GM12878 (cell line): ENCODE measurements around the gene UROD. TPM values are rescaled to one million over a fixed set of nuclear protein-coding genes. Genes with fewer than 3 reads are reported as not detected.

Experiments
- ATAC-seq: fragments of 200-7000 bp; cut with Tn5 transposase; 3 replicates; pipeline ENCODE4 v1.9.1; 2020; ENCODE audit warnings: mild to moderate bottlenecking, moderate library complexity
- BruUV-seq: library from RNA; stranded (reverse); fragments of 400-500 nt; replicated peaks from 2 replicates; lab custom pipeline; 2021; lab: Mats Ljungman, UMichigan
- CTCF ChIA-PET: fragments of 300-600 bp; sonication (Branson Sonifier 250); formaldehyde crosslinking; extraction: SDS; loops from one replicate; lab custom pipeline; 2021; ENCODE audit warnings: inconsistent platforms; lab: Yijun Ruan, JAX
- POLR2A ChIA-PET: fragments of 350-600 bp; formaldehyde crosslinking; extraction: SDS; loops from one replicate; lab custom pipeline; 2021; ENCODE audit warnings: inconsistent platforms; lab: Charles Lee
- RAD21 ChIA-PET: fragments of 300-600 bp; sonication (Branson Sonifier 250); formaldehyde crosslinking; loops from one replicate; lab custom pipeline; 2023; ENCODE audit warnings: antibody characterized with exemption; ENCODE audit not compliant: unreplicated experiment; lab: Charles Lee
- SMC1A ChIA-PET: fragments of 300-600 bp; sonication (Branson Sonifier 250); formaldehyde crosslinking; loops from one replicate; lab custom pipeline; 2023; ENCODE audit not compliant: unreplicated experiment, uncharacterized antibody; lab: Charles Lee
- DNase-seq: peaks from one replicate; pipeline ENCODE4 v3.0.0-alpha.2; 2011; ENCODE audit warnings: low read depth, low spot score
- FAIRE-seq: peaks from 3 replicates; lab custom pipeline; 2011; peaks lifted over from hg19 to GRCh38; lab: Jason Lieb, UNC
- H2AFZ ChIP-seq: 2 replicates; pipeline ENCODE4 v1.6.0; 2011; ENCODE audit warnings: low read depth, low read length, control low read depth; ENCODE audit not compliant: control insufficient read depth
- H3K27ac ChIP-seq: 2 replicates; pipeline ENCODE4 v1.5.1; 2011; ENCODE audit warnings: control low read depth; ENCODE audit not compliant: control insufficient read depth, insufficient read depth
- H3K27me3 ChIP-seq, 2 experiments: replicated peaks in 1 of 2; 2 replicates each; pipeline versions ENCODE4 v1.6.0 to v1.6.1; 2011; ENCODE audit warnings: low read length in 1 of 2; ENCODE audit not compliant: control insufficient read depth in 2 of 2, insufficient read depth in 2 of 2
- H3K36me3 ChIP-seq, 2 experiments: 2 replicates each; pipeline ENCODE4 v1.5.1; 2011; ENCODE audit warnings: low read length in 1 of 2; ENCODE audit not compliant: control insufficient read depth in 2 of 2, insufficient read depth in 2 of 2
- H3K4me1 ChIP-seq: 2 replicates; pipeline ENCODE4 v1.6.1; 2011; ENCODE audit warnings: mild to moderate bottlenecking, low read length, moderate library complexity, mixed read lengths; ENCODE audit not compliant: control insufficient read depth, insufficient read depth
- H3K4me2 ChIP-seq: 2 replicates; pipeline ENCODE4 v1.6.0; 2011; ENCODE audit warnings: control low read depth; ENCODE audit not compliant: control insufficient read depth, insufficient read depth
- H3K4me3 ChIP-seq: fragments of 200-600 bp; sonication (generic); 2 replicates; pipeline ENCODE4 v1.5.1; 2016
- H3K79me2 ChIP-seq: 2 replicates; pipeline ENCODE4 v1.6.0; 2011; ENCODE audit warnings: low read length; ENCODE audit not compliant: control insufficient read depth, insufficient read depth
- H3K9ac ChIP-seq: 2 replicates; pipeline ENCODE4 v1.8.0; 2011; ENCODE audit warnings: low read length, control low read depth, mixed read lengths; ENCODE audit not compliant: control insufficient read depth, insufficient read depth
- H3K9me3 ChIP-seq: replicated peaks from 3 replicates; pipeline ENCODE4 v1.5.1; 2011; ENCODE audit warnings: mild to moderate bottlenecking, low read length; ENCODE audit not compliant: control insufficient read depth, insufficient read depth
- H4K20me1 ChIP-seq: 2 replicates; pipeline ENCODE4 v1.6.0; 2011; ENCODE audit not compliant: control insufficient read depth, insufficient read depth
- ATF7 ChIP-seq: fragments of 450-650 bp; IDR thresholded peaks from 2 replicates; pipeline ENCODE4 v1.6.1; 2016; ENCODE audit warnings: low read depth, mild to moderate bottlenecking
- BHLHE40 ChIP-seq, 2 experiments: fragments of 450-650 bp in 1 of 2; IDR thresholded peaks; 2 replicates each; pipeline ENCODE4 v1.6.1; 2011 to 2017; ENCODE audit warnings: low read depth in 2 of 2, borderline replicate concordance in 1 of 2, improper control_type of control experiment in 1 of 2, low read length in 1 of 2, mild to moderate bottlenecking in 1 of 2
- EED ChIP-seq: sonication (generic); IDR thresholded peaks from 2 replicates; pipeline ENCODE4 v1.6.1; 2016; ENCODE audit warnings: antibody characterized with exemption, low read depth
- EGR1 ChIP-seq, 2 experiments: IDR thresholded peaks; 1 replicate in 1 of 2; 2 replicates in 1 of 2; pipeline ENCODE4 v1.6.1; 2011 to 2012; ENCODE audit warnings: low read depth in 2 of 2, low read length in 2 of 2, borderline replicate concordance in 1 of 2, mild to moderate bottlenecking in 1 of 2, moderate library complexity in 1 of 2
- FOXM1 ChIP-seq: IDR thresholded peaks from 2 replicates; pipeline ENCODE4 v1.6.1; 2012; ENCODE audit warnings: low read depth, mild to moderate bottlenecking, inconsistent platforms, low read length, moderate library complexity
- LARP7 ChIP-seq: fragments of 450-650 bp; IDR thresholded peaks from 2 replicates; pipeline ENCODE4 v1.6.1; 2017; ENCODE audit warnings: mild to moderate bottlenecking
- PAX8 ChIP-seq: fragments of 450-650 bp; IDR thresholded peaks from 2 replicates; pipeline ENCODE4 v1.6.1; 2017; ENCODE audit warnings: mild to moderate bottlenecking, moderate library complexity
- POU2F2 ChIP-seq: IDR thresholded peaks from 3 replicates; pipeline ENCODE4 v1.6.1; 2011; ENCODE audit warnings: low read depth, mild to moderate bottlenecking, low read length, borderline replicate concordance
- RAD21 ChIP-seq: IDR thresholded peaks from 2 replicates; pipeline ENCODE4 v1.6.1; 2011; ENCODE audit warnings: mild to moderate bottlenecking, low read depth, low read length, moderate library complexity; ENCODE audit not compliant: insufficient read depth
- SIX5 ChIP-seq: IDR thresholded peaks from 2 replicates; pipeline ENCODE4 v1.6.1; 2011; ENCODE audit warnings: mild to moderate bottlenecking, low read depth, low read length, moderate library complexity; ENCODE audit not compliant: severe bottlenecking
- SREBF1 ChIP-seq: IDR thresholded peaks from 2 replicates; pipeline ENCODE4 v1.6.1; 2012; ENCODE audit warnings: mild to moderate bottlenecking, low read length
- YY1 ChIP-seq: IDR thresholded peaks from 2 replicates; pipeline ENCODE4 v1.6.1; 2011; ENCODE audit warnings: low read depth, mild to moderate bottlenecking, low read length
- WGBS: methylation state at CpG from one replicate; pipeline ENCODE4 v1.1.6; 2016; ENCODE audit warnings: low lambda C conversion rate; ENCODE audit not compliant: insufficient replicate concordance, insufficient coverage; ENCODE audit errors: missing lambda C conversion rate; 5-methylcytosine and 5-hydroxymethylcytosine counted together
- in situ Hi-C: fragments of 300-500 bp; cut with MboI; formaldehyde crosslinking; loops from 9 replicates; pipeline ENCODE4 v1.14.3; 2018; ENCODE audit warnings: mixed read lengths
- intact Hi-C: fragments of 100-400 bp; cut with micrococcal nuclease; formaldehyde crosslinking; loops from one replicate; pipeline ENCODE4 v1.14.2; 2022; ENCODE audit not compliant: unreplicated experiment
- polyA plus RNA-seq, 11 experiments: library from polyadenylated mRNA; depleted of rRNA in 4 of 11; unstranded in 6 of 11; stranded (reverse) in 5 of 11; fragments of >200 nt; fragmentation: Nextera tagmentation in 4 of 11; fragmentation: Illumina TruSeq in 1 of 11; extraction: Ambion mirVana in 4 of 11; extraction: Trizol in 1 of 11; gene quantifications; 1 replicate in 1 of 11; 2 replicates in 10 of 11; pipeline versions ENCODE4 v1.2.1 to v1.2.3, GENCODE V29; 2011 to 2016; ENCODE audit warnings: inconsistent platforms in 2 of 11, missing spikeins in 2 of 11, low read depth in 1 of 11
- total RNA-seq, 4 experiments: library from RNA; depleted of rRNA in 3 of 4; stranded (reverse); fragments of >200 nt in 3 of 4; fragmentation: Illumina TruSeq in 1 of 4; extraction: Trizol in 1 of 4; gene quantifications; 2 replicates each; pipeline versions ENCODE4 v1.2.1 to v1.2.3, GENCODE V29; 2013 to 2021
- TF ChIP-seq, protein P1 (sequence below): fragments of 450-650 bp; IDR thresholded peaks from 2 replicates; pipeline ENCODE4 v1.6.1; 2017; ENCODE audit warnings: antibody characterized with exemption, mild to moderate bottlenecking, moderate library complexity
- TF ChIP-seq, protein P2 (sequence below): fragments of 450-650 bp; IDR thresholded peaks from 2 replicates; pipeline ENCODE4 v1.6.1; 2016; ENCODE audit warnings: mild to moderate bottlenecking

Gene UROD
- total and polyA plus RNA-seq, 10 of the 15 experiments (the other 5 are each of a cell fraction or from before 2014, with no cell fraction given): 65.8 to 330 (median 102) TPM

DNA sequence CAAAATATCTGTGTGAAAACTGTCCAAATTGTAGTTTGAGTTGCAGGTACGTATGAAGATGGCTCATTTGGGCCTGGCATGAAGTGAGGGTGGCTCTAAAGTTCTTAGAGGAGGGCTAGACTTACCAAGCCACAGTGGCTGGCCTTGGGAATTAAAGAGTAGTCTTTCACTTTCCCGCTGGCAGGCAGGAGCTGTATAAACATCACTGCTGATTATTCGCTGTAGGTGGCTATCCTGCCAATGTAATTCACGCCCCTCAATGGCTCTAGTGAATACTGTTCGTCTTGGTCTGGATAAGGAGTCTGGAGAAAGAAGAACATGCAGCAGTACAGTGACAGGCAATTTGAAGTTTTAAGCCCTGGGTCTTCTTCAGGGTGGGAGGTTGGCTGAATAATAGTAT, 31.0 kb downstream of the UROD start:
- no peaks in the 10 kb centered on the region for H3K4me1 ChIP-seq
- no peak overlapping the region; the same call in 1 of the 2 replicates for H2AFZ ChIP-seq
- ChIA-PET CTCF (interaction anchor here (1.6 kb wide), 1 partner anchor 32 kb away, joined by 4 read pairs; the partner anchor contains the start of genes HECTD3 and UROD), RAD21 (interaction anchor here (1.0 kb wide), 1 partner anchor 12 kb away, joined by 3 read pairs; no protein-coding TSS in a partner anchor), SMC1A (interaction anchor here (1.0 to 2.1 kb wide), 4 partner anchors 11 to 90 kb away, joined by 3 to 4 read pairs (median 3); partner anchors contain the start of gene UROD), POLR2A (no interaction called here)
- ATAC-seq (no peak), FAIRE-seq (no peak), DNase-seq (no peak)
- no peak overlapping the region for H3K27ac ChIP-seq
- no peak overlapping the region for H3K9ac ChIP-seq
- in situ Hi-C loops (no loop called here), intact Hi-C loops (no loop called here)
- 76% methylated on average over 5 of the region's 5 CpGs for WGBS
- no peaks in the 10 kb centered on the region for H4K20me1 ChIP-seq
- no peaks in the 10 kb centered on the region for H3K79me2 ChIP-seq
- no peaks in the 10 kb centered on the region for H3K9me3 ChIP-seq
- H3K27me3 ChIP-seq: no peaks in the 10 kb centered on the region
- no peak overlapping the region for H3K4me3 ChIP-seq
- no TSS peak for BruUV-seq
- H3K4me2 ChIP-seq: no peak overlapping the region
- TF ChIP-seq BHLHE40 (IDR thresholded peaks at IDR 0.05; ENCODE audit: borderline replicate concordance in 1 of 2, low read depth in 2 of 2, low read length in 1 of 2) (no peak), SREBF1 (no peak), POU2F2 (no peak)
- no peaks in the 10 kb centered on the region for H3K36me3 ChIP-seq

DNA sequence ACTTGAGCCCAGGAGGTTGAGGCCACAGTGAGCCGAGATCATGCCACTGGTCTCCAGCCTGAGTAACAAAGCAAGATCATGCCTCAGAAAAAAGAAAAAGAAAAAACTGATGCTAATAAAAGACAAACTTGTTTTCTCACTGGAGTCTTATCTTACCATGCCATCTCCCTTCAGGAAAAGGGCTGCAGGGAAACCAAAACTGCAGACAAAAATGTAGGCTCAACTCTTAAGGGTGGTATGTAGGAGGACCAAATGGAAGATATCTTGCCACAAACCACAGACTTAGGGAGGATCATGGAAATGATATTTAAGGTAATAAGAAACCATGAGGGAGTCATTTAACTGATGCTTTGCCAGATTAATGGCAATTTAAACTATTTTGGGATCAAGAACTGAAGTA, 32.9 kb downstream of the UROD start:
- 93% methylated on average over 1 of the region's 1 CpG for WGBS
- POLR2A ChIA-PET: no interaction called here
- no peak overlapping the region for H2AFZ ChIP-seq
- H4K20me1 ChIP-seq: no peaks in the 10 kb centered on the region
- no peak overlapping the region for H3K27ac ChIP-seq
- CTCF ChIA-PET: no interaction called here
- intact Hi-C loops (no loop called here), in situ Hi-C loops (no loop called here)
- RAD21 ChIA-PET: no interaction called here
- H3K36me3 ChIP-seq: no peaks in the 10 kb centered on the region
- no peaks in the 10 kb centered on the region for H3K9me3 ChIP-seq
- H3K27me3 ChIP-seq: no peaks in the 10 kb centered on the region
- BruUV-seq: no TSS peak
- no peak overlapping the region for H3K9ac ChIP-seq
- no peak overlapping the region for H3K4me2 ChIP-seq
- H3K79me2 ChIP-seq: no peaks in the 10 kb centered on the region
- no peaks in the 10 kb centered on the region for H3K4me1 ChIP-seq
- no peak overlapping the region for H3K4me3 ChIP-seq
- no peak for FAIRE-seq
- SMC1A ChIA-PET: no interaction called here
- DNase-seq: no peak
- no peak for ATAC-seq
- TF ChIP-seq SIX5 (no peak), PAX8 (no peak), ATF7 (no peak), RAD21 (no peak), FOXM1 (no peak), EED (no peak), YY1 (no peak), LARP7 (no peak), EGR1 (IDR thresholded peaks at IDR 0.05; ENCODE audit: borderline replicate concordance in 1 of 2, low read depth in 2 of 2, low read length in 2 of 2) (no peak)
- TF ChIP-seq, protein P1, sequence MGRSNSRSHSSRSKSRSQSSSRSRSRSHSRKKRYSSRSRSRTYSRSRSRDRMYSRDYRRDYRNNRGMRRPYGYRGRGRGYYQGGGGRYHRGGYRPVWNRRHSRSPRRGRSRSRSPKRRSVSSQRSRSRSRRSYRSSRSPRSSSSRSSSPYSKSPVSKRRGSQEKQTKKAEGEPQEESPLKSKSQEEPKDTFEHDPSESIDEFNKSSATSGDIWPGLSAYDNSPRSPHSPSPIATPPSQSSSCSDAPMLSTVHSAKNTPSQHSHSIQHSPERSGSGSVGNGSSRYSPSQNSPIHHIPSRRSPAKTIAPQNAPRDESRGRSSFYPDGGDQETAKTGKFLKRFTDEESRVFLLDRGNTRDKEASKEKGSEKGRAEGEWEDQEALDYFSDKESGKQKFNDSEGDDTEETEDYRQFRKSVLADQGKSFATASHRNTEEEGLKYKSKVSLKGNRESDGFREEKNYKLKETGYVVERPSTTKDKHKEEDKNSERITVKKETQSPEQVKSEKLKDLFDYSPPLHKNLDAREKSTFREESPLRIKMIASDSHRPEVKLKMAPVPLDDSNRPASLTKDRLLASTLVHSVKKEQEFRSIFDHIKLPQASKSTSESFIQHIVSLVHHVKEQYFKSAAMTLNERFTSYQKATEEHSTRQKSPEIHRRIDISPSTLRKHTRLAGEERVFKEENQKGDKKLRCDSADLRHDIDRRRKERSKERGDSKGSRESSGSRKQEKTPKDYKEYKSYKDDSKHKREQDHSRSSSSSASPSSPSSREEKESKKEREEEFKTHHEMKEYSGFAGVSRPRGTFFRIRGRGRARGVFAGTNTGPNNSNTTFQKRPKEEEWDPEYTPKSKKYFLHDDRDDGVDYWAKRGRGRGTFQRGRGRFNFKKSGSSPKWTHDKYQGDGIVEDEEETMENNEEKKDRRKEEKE: no peak
- TF ChIP-seq, protein P2, sequence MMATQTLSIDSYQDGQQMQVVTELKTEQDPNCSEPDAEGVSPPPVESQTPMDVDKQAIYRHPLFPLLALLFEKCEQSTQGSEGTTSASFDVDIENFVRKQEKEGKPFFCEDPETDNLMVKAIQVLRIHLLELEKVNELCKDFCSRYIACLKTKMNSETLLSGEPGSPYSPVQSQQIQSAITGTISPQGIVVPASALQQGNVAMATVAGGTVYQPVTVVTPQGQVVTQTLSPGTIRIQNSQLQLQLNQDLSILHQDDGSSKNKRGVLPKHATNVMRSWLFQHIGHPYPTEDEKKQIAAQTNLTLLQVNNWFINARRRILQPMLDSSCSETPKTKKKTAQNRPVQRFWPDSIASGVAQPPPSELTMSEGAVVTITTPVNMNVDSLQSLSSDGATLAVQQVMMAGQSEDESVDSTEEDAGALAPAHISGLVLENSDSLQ: no peak
